Karpas-422 (cell line): Measurements from ENCODE around the gene RABGEF1. TPM values are rescaled to one million over a fixed set of nuclear protein-coding genes. Genes with fewer than 3 reads are reported as not detected.
"Not testable (repeated sequence)": the region's sequence is repeated elsewhere in the genome, so short reads cannot be mapped to it uniquely, and the experiment has no call there.

ENCODE experiments used
- DNase-seq: peaks from one replicate; pipeline ENCODE4 v3.0.0-alpha.2; 2015
- H2AFZ ChIP-seq: fragments of 200-600 bp; sonication (generic); 2 replicates; pipeline ENCODE4 v1.6.1; 2014; ENCODE audit warnings: antibody characterized with exemption, low read length, mixed read lengths
- H3K27ac ChIP-seq: fragments of 200-600 bp; sonication (generic); 2 replicates; pipeline ENCODE4 v1.5.1; 2014; ENCODE audit warnings: mild to moderate bottlenecking, low read length, moderate library complexity
- H3K27me3 ChIP-seq: fragments of 200-600 bp; sonication (generic); 2 replicates; pipeline ENCODE4 v1.6.1; 2014; ENCODE audit warnings: low read length, mixed read lengths
- H3K36me3 ChIP-seq: fragments of 200-600 bp; sonication (generic); 2 replicates; pipeline ENCODE4 v1.6.1; 2014; ENCODE audit warnings: low read length, mixed read lengths; ENCODE audit not compliant: insufficient read depth
- H3K4me1 ChIP-seq: fragments of 200-600 bp; sonication (generic); 2 replicates; pipeline ENCODE4 v1.6.1; 2014; ENCODE audit warnings: mild to moderate bottlenecking, low read length, mixed read lengths
- H3K4me2 ChIP-seq: fragments of 200-600 bp; sonication (generic); 2 replicates; pipeline ENCODE4 v1.6.1; 2014; ENCODE audit warnings: low read length, low read depth, mild to moderate bottlenecking; ENCODE audit not compliant: poor library complexity, severe bottlenecking
- H3K4me3 ChIP-seq: fragments of 200-600 bp; sonication (generic); 2 replicates; pipeline ENCODE4 v1.5.1; 2014; ENCODE audit warnings: mild to moderate bottlenecking, antibody characterized with exemption, low read length, mixed read lengths
- H3K79me2 ChIP-seq: fragments of 200-600 bp; sonication (generic); 2 replicates; pipeline ENCODE4 v1.6.1; 2014; ENCODE audit warnings: mild to moderate bottlenecking, low read length, mixed read lengths
- H3K9ac ChIP-seq: fragments of 200-600 bp; sonication (generic); 2 replicates; pipeline ENCODE4 v1.6.0; 2014; ENCODE audit warnings: low read length
- H3K9me2 ChIP-seq: fragments of 200-600 bp; sonication (generic), shearing (Covaris generic); replicated peaks from 2 replicates; pipeline ENCODE4 v1.6.0; 2014; ENCODE audit warnings: mild to moderate bottlenecking, low read length, moderate library complexity; ENCODE audit not compliant: insufficient read depth
- H3K9me3 ChIP-seq: fragments of 300-700, 200-600 bp; sonication (generic); 2 replicates; pipeline ENCODE4 v1.6.1; 2014; ENCODE audit warnings: low read length, mixed read lengths
- H4K20me1 ChIP-seq: fragments of 200-600 bp; sonication (generic); 2 replicates; pipeline ENCODE4 v1.6.1; 2014; ENCODE audit warnings: mild to moderate bottlenecking, antibody characterized with exemption, low read length, low read depth; ENCODE audit not compliant: insufficient read depth
- total RNA-seq: library from RNA; depleted of rRNA; stranded (reverse); fragments of >200 nt; shearing (Covaris generic); gene quantifications from 2 replicates; pipeline ENCODE4 v1.2.3, GENCODE V29; 2014; ENCODE audit warnings: low replicate concordance

RABGEF1 gene
- total RNA-seq, 1 experiment from 2014 or later, result 26.1 TPM

DNA sequence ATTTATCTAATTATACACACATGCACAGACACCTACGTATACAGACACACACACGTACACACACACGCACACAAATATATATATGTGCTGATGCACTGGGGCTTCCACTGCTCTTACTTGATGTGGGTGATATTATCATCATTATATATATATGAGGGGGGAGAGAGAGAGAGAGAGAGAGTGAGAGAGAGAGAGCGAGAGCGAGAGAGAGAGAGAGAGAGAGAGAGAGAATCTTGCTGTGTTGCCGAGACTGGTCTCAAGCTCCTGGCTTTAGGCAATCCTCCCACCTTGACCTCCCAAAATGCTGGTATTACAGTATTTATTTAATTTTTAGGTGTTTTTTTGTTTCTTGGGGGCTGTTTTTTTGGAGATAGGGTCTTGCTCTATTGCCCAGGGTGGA is 3.6 kb upstream of the RABGEF1 start:
- 0 out of 2 replicates have a peak overlapping the region, but pooled peaks have one; percentile 52 for H3K9ac ChIP-seq
- peak overlapping the region; percentile 87 for H3K27ac ChIP-seq
- peaks cover 42% of the 10 kb centered on the region for H3K79me2 ChIP-seq
- no peak for DNase-seq
- H4K20me1 ChIP-seq, result no peaks in the 10 kb centered on the region
- no peaks in the 10 kb centered on the region for H3K27me3 ChIP-seq
- 0 out of 2 replicates have a peak overlapping the region, but pooled peaks have one; percentile 27 for H3K4me3 ChIP-seq
- H3K9me3 ChIP-seq, result no peaks in the 10 kb centered on the region
- H3K4me2 ChIP-seq, result peak overlapping the region; percentile 57
- no peaks in the 10 kb centered on the region for H3K9me2 ChIP-seq
- H3K36me3 ChIP-seq, result peaks cover 17% of the 10 kb centered on the region
- H3K4me1 ChIP-seq, result peaks cover 57% of the 10 kb centered on the region
- H2AFZ ChIP-seq, result no peak overlapping the region

DNA sequence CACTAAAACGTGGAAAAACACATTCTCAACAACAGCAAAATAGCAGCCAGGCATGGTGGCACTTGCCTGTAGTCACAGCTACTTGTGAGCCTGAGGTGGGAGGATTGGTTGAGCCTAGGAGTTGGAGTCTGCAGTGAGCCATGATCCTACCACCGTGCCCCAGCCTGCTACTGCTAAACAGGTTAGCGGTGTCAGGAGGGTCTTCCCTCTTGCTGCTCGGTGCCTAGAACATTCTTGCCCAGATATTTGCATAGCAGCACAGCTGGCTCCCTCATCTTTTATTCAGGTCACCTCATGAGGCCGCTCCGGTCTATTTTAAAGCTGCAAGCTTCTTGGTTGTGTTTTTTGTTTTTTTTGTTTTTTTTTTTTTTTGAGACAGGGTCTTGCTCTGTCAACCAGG is 2.9 kb upstream of the RABGEF1 start:
- Histone ChIP-seq H2AFZ (no peak overlapping the region), H3K36me3 (peaks cover 17% of the 10 kb centered on the region), H3K4me1 (peaks cover 55% of the 10 kb centered on the region), H4K20me1 (no peaks in the 10 kb centered on the region), H3K9me3 (no peaks in the 10 kb centered on the region), H3K27ac (peak overlapping the region; percentile 87), H3K79me2 (peaks cover 49% of the 10 kb centered on the region), H3K27me3 (no peaks in the 10 kb centered on the region), H3K4me2 (peak overlapping the region; percentile 57), H3K9me2 (no peaks in the 10 kb centered on the region), H3K9ac (peak overlapping the region; percentile 52), H3K4me3 (peak overlapping the region; percentile 27; the same call in 1 of the 2 replicates)
- peak; percentile 71 for DNase-seq

DNA sequence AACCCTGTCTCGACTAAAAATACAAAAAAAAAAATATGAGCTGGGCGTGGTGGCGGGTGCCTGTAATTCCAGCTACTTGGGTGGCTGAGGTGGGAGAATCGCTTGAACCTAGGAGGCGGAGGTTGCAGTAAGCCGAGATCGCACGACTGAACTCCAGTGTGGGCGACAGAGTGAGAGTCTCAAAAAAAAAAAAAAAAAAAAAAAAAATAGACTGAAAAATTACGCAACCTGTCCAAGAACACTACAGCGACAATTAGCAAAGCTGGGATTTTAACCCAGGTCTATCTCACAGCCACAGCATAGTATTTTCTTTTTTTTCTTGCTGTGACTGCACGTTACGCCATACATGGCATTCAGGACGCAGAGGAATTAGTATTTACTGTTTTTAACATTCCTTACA is 1.1 kb upstream of the RABGEF1 start:
- DNase-seq, result no peak
- H3K27me3 ChIP-seq, result no peaks in the 10 kb centered on the region
- no peak overlapping the region for H2AFZ ChIP-seq
- H3K9ac ChIP-seq, result peak overlapping the region; percentile 94
- H3K36me3 ChIP-seq, result peaks cover 17% of the 10 kb centered on the region
- no peaks in the 10 kb centered on the region for H4K20me1 ChIP-seq
- H3K4me1 ChIP-seq, result peaks cover 50% of the 10 kb centered on the region
- H3K9me2 ChIP-seq, result no peaks in the 10 kb centered on the region
- peak overlapping the region; percentile 75 for H3K27ac ChIP-seq
- H3K79me2 ChIP-seq, result peaks cover 66% of the 10 kb centered on the region
- no peaks in the 10 kb centered on the region for H3K9me3 ChIP-seq
- peak overlapping the region; percentile 87 for H3K4me3 ChIP-seq
- peak overlapping the region; percentile 71 for H3K4me2 ChIP-seq

DNA sequence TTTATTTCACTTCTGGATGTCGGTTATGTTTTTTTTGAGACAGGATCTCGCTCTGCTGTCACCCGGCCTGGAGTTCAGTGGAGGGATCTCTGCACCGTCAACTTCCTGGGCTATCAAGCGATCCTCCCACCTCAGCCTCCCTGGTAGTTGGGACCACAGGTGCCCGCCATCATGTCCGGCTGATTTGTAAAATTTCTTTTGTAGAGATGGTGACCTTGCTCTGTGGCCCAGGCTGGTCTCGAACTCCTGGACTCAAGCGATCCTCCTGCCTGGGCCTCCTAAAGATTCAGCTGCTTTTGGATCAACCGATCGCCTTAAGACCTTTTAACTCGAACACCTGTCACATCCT is 606 bp upstream of the RABGEF1 start:
- DNase-seq, result peak; percentile 64
- Histone ChIP-seq H3K4me2 (peak overlapping the region; percentile 71), H3K4me1 (peaks cover 52% of the 10 kb centered on the region), H3K9me3 (no peaks in the 10 kb centered on the region), H3K4me3 (peak overlapping the region; percentile 87), H3K36me3 (peaks cover 13% of the 10 kb centered on the region), H4K20me1 (no peaks in the 10 kb centered on the region), H3K27ac (peak overlapping the region; percentile 75), H3K79me2 (peaks cover 71% of the 10 kb centered on the region), H2AFZ (no peak overlapping the region), H3K27me3 (no peaks in the 10 kb centered on the region), H3K9me2 (no peaks in the 10 kb centered on the region), H3K9ac (peak overlapping the region; percentile 94)

DNA sequence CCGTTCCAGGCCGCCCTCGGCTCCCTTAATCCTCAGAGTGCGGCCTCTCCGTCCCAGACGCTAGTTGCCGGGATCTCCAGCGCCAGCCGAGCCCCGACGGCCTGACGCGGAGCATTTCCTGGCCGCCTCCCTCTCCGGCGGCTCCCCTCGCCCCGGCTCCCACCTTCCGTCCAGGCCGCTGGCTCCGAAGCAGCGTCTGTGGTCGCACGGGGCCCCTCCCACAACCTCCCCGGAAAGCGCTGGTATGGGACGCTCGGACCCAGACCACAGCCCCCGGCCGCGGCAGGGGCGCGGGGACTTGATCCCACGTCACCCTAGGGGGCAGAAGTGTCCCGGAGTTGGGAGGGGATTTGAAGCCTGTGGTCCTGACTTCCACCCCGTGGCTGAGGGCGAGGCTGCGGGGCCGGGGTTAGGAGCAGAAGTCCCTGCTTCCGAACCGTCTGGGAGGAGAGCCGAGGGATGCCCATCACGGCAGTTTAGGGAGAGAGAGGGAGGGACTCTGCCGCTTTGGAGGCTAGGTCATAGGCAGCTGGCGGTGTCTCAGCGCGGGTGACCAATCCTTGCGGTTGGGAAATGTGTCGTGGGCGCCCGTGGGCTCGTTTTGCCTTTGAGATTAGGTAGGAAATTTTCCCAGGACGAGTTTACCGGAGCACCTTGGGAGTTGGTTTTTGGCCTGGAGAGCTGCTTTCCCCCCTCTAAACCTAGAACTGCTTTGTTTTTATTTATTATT is 612 bp downstream of the RABGEF1 start:
- Histone ChIP-seq H3K79me2 (peaks cover 83% of the 10 kb centered on the region), H3K4me3 (peak overlapping the region; percentile 87), H3K27ac (peak overlapping the region; percentile 75), H3K4me1 (peaks cover 54% of the 10 kb centered on the region), H3K4me2 (peak overlapping the region; percentile 71), H2AFZ (peak overlapping the region; percentile 36; the same call in 1 of the 2 replicates), H3K9ac (peak overlapping the region; percentile 94)
- not testable (repeated sequence) for H3K9me2 ChIP-seq, H3K9me3 ChIP-seq, H3K36me3 ChIP-seq, H4K20me1 ChIP-seq, H3K27me3 ChIP-seq
- DNase-seq, result peak; percentile 79

DNA sequence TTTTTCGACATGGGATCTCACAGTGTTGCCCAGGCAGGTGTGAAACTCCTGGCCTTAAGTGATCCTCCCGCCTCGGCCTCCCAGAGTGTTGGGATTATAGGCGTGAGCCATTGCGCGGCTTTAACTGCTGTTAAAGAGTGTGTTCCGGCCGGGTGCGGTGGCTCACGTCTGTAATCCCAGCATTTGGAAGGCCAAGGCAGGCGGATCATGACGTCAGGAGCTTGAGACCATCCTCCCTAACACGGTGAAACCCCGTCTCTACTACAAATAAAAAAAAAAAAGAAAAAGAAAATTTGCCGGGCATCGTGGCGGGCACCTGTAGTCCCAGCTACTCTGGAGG is 1.1 kb downstream of the RABGEF1 start:
- Histone ChIP-seq H3K4me3 (peak overlapping the region; percentile 87), H2AFZ (no peak overlapping the region), H3K4me2 (peak overlapping the region; percentile 71), H3K9ac (peak overlapping the region; percentile 94), H3K36me3 (no peaks in the 10 kb centered on the region), H3K9me3 (no peaks in the 10 kb centered on the region), H3K27me3 (no peaks in the 10 kb centered on the region), H3K79me2 (peaks cover 88% of the 10 kb centered on the region), H3K4me1 (peaks cover 51% of the 10 kb centered on the region), H4K20me1 (no peaks in the 10 kb centered on the region), H3K27ac (peak overlapping the region; percentile 75), H3K9me2 (no peaks in the 10 kb centered on the region)
- no peak for DNase-seq

DNA sequence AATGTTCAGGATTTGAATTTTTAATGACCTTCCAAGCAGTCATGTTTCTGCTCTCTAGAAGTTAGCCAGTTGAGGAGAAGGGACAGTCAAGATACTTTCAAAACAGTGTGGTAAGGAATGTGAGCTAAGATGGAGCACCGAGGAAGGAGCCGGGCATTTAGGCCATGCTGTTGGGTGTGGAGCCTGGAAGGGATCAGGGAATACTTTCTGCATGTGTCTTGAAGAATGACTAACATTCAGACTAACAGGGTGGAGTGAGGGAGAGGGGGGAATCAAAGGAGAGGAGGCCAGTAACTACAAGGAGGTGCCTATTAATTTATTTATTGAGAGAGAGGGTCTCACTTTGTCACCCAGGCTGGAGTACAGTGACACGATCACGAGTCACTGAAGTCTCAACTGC is 1.8 kb downstream of the RABGEF1 start:
- H3K27ac ChIP-seq, H3K9me2 ChIP-seq, H3K36me3 ChIP-seq, H3K4me3 ChIP-seq, H3K27me3 ChIP-seq, H2AFZ ChIP-seq, DNase-seq, H4K20me1 ChIP-seq, H3K9ac ChIP-seq, H3K9me3 ChIP-seq: not testable (repeated sequence)
- peak overlapping the region; percentile 71 for H3K4me2 ChIP-seq
- H3K79me2 ChIP-seq, result peaks cover 90% of the 10 kb centered on the region
- peaks cover 51% of the 10 kb centered on the region for H3K4me1 ChIP-seq

DNA sequence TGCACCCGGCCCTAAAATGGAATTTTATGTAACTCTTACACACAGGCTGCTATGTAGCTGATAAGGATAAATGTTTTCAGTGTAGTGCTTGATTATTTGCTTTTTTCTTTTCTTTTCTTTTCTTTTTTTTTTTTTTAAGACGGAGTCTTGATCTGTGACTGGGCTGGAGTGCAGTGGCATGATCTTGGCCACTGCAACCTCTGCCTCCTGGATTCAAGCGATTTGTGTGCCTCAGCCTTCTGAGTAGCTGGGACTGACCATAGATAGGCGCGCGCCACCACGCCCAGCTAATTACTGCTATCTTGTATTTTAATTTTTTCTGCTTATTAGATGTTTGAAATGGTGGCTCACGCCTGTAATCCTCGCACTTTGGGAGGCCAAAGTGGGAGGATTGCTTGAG is 3.4 kb downstream of the RABGEF1 start:
- H3K27me3 ChIP-seq, result no peaks in the 10 kb centered on the region

More for the DNA sequence above, 3.4 kb downstream of the RABGEF1 start:
- H3K9me2 ChIP-seq, result no peaks in the 10 kb centered on the region
- no peak overlapping the region for H3K4me3 ChIP-seq
- no peaks in the 10 kb centered on the region for H4K20me1 ChIP-seq
- no peak overlapping the region for H2AFZ ChIP-seq
- no peak overlapping the region for H3K4me2 ChIP-seq
- H3K9me3 ChIP-seq, result no peaks in the 10 kb centered on the region
- peaks cover 95% of the 10 kb centered on the region for H3K79me2 ChIP-seq
- no peak overlapping the region for H3K9ac ChIP-seq
- DNase-seq, result no peak
- no peaks in the 10 kb centered on the region for H3K36me3 ChIP-seq
- no peak overlapping the region for H3K27ac ChIP-seq
- peaks cover 47% of the 10 kb centered on the region for H3K4me1 ChIP-seq
